Glomerular visceral epithelial cell (primary cell): ENCODE data around the gene CNTNAP2.

Experiments
- DNase-seq: peaks from one replicate; pipeline ENCODE4 v3.0.0-alpha.2; 2016; ENCODE audit errors: extremely low spot score

The CNTNAP2 gene

GRCh38 chr7:148340438-148341280, 2224.1 kb downstream of the CNTNAP2 start:
- no peak for DNase-seq

- no peak for DNase-seq
Measured at GRCh38 chr7:148344406-148344805, 2227.8 kb downstream of the CNTNAP2 start.

GRCh38 chr7:148347981-148348380, 2231.4 kb downstream of the CNTNAP2 start:
- DNase-seq, result no peak

GRCh38 chr7:148348466-148348865, 2231.9 kb downstream of the CNTNAP2 start:
- no peak for DNase-seq

- DNase-seq, result no peak
Measured at GRCh38 chr7:148356303-148356702, 2239.7 kb downstream of the CNTNAP2 start.

GRCh38 chr7:148362541-148362940, 2245.9 kb downstream of the CNTNAP2 start:
- DNase-seq, result no peak

GRCh38 chr7:148367731-148368475, 2251.3 kb downstream of the CNTNAP2 start:
- no peak for DNase-seq

- no peak for DNase-seq
Measured at GRCh38 chr7:148368562-148368961, 2252.0 kb downstream of the CNTNAP2 start.

GRCh38 chr7:148371280-148371937, 2254.8 kb downstream of the CNTNAP2 start:
- DNase-seq, result no peak

GRCh38 chr7:148374396-148375259, 2258.0 kb downstream of the CNTNAP2 start:
- no peak for DNase-seq

- no peak for DNase-seq
Measured at GRCh38 chr7:148379677-148380076, 2263.1 kb downstream of the CNTNAP2 start.

GRCh38 chr7:148380596-148381419, 2264.2 kb downstream of the CNTNAP2 start:
- no peak for DNase-seq

- no peak for DNase-seq
Measured at GRCh38 chr7:148382596-148382995, 2266.0 kb downstream of the CNTNAP2 start.

- DNase-seq, result no peak
Measured at GRCh38 chr7:148383651-148384050, 2267.1 kb downstream of the CNTNAP2 start.

GRCh38 chr7:148385009-148385682, 2268.5 kb downstream of the CNTNAP2 start:
- no peak for DNase-seq

- DNase-seq, result no peak
Measured at GRCh38 chr7:148390381-148390780, 2273.8 kb downstream of the CNTNAP2 start.

- no peak for DNase-seq
Measured at GRCh38 chr7:148391591-148391990, 2275.0 kb downstream of the CNTNAP2 start.

GRCh38 chr7:148394582-148394981, 2278.0 kb downstream of the CNTNAP2 start:
- no peak for DNase-seq

- DNase-seq, result no peak
Measured at GRCh38 chr7:148395352-148395811, 2278.8 kb downstream of the CNTNAP2 start.
